BE2C (cell line): Measurements from ENCODE around the gene POMT2.
A peak's percentile ranks its signal among the peaks of the same experiment; 100 is the strongest.

Experiments used
- DNase-seq: peaks from one replicate; pipeline ENCODE4 v3.0.0-alpha.2; 2020
- H3K27me3 ChIP-seq: fragments of 250-450 bp; sonication (Bioruptor Pico); 2 replicates; pipeline ENCODE4 v1.5.1; 2020; ENCODE audit warnings: mild to moderate bottlenecking
- H3K36me3 ChIP-seq: fragments of 250-450 bp; sonication (Bioruptor Pico); 2 replicates; pipeline ENCODE4 v1.5.1; 2020; ENCODE audit warnings: mild to moderate bottlenecking
- H3K4me1 ChIP-seq: fragments of 250-450 bp; sonication (Bioruptor Pico); 2 replicates; pipeline ENCODE4 v1.5.1; 2020
- H3K4me3 ChIP-seq: 2 replicates; pipeline ENCODE4 v1.5.1; 2011; ENCODE audit warnings: low read depth, low read length
- H3K9me3 ChIP-seq: fragments of 250-450 bp; sonication (Bioruptor Pico); 2 replicates; pipeline ENCODE4 v1.5.1; 2020
- CTCF ChIP-seq: IDR thresholded peaks from 2 replicates; pipeline ENCODE4 v1.5.1; 2012; ENCODE audit warnings: mild to moderate bottlenecking, low read depth, low read length

Gene POMT2

DNA sequence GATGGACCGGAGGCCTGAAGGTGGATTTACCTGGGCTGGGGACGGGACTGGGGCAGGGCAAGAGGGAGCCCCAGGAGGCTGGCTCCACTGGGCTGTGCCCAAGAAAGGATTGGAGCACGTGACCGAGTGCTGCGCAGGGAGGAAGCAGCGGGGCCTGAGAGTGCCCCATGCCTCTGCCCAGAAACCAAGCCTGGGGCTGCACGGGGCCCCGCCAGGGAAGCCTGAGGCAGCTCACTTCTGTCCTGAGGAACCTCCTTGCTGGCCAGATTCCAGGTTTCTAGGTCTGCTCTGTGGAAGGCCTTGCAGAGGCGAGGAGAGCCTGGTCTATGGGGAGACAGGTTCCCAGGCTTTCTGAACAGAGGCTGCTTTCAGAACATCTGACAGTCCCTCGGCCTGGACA lies 60.1 kb downstream of the POMT2 start:
- Histone ChIP-seq H3K27me3 (no peaks in the 10 kb centered on the region), H3K4me3 (no peak overlapping the region), H3K36me3 (no peaks in the 10 kb centered on the region), H3K9me3 (no peaks in the 10 kb centered on the region), H3K4me1 (no peaks in the 10 kb centered on the region)
- no peak for TF ChIP-seq CTCF
- DNase-seq: peak; percentile 56

- H3K4me1 ChIP-seq: no peaks in the 10 kb centered on the region
- DNase-seq: no peak
- TF ChIP-seq CTCF: no peak
- H3K36me3 ChIP-seq: no peaks in the 10 kb centered on the region
- H3K27me3 ChIP-seq: no peaks in the 10 kb centered on the region
- H3K4me3 ChIP-seq: no peak overlapping the region
- no peaks in the 10 kb centered on the region for H3K9me3 ChIP-seq
Measured at GRCh38 chr14:77260199-77260598, 60.5 kb downstream of the POMT2 start.

DNA sequence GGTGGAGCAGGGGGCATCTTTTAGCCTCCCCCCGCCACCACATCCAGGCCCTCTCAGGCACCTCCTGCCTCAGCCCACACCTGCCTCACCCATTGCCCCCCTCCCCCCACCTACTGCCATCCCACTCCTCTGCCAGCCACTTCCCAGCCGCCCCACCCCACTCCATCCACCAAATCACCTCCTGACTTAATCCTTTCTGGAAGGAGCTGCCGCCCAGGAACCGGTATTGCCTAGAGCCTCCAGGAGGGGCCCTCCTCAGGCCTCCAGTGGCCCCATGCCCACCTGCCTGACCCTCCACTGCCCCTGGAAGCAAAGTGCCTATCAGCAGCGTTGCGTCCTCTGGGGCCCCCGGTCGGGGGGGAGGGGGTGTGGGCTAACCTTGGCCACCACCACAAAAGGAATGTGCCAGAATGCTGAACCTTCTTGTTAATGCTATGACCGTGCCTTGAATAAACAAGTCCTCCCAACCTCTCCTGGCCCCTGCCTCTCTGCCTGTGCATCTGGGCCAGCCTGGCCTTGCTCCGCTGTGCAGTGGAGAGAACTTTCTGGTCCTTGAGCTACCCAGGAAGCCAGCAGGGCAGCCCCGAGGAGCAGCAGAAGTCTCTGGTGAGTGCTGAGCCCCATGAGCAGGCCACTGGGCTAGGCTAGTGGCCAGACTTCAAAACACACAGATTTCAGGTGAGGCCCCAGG lies 61.5 kb downstream of the POMT2 start:
- Histone ChIP-seq H3K36me3 (no peaks in the 10 kb centered on the region), H3K4me3 (no peak overlapping the region), H3K9me3 (no peaks in the 10 kb centered on the region), H3K27me3 (no peaks in the 10 kb centered on the region), H3K4me1 (no peaks in the 10 kb centered on the region)
- no peak for TF ChIP-seq CTCF
- DNase-seq: no peak

DNA sequence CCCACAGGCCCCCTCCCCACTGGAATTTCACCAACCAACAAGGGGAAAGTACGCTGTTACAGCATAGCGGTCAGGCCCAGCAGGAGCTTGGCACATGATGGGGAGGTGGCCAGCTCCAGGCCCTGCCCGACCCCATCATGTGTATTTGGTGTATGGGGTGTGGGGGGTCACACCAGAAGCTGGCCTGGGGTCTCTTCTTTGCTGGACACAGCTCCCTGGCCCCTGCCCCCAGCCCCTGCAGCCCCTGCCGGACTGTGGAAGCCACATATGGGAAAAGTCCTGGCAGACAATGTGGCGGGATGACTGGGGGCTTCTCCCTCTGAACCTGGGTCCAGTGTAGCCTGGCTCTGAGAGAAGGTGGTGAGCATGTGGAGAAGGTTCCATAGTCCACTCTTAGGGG lies 62.1 kb downstream of the POMT2 start:
- no peak for DNase-seq
- no peaks in the 10 kb centered on the region for H3K4me1 ChIP-seq
- TF ChIP-seq CTCF: no peak
- no peaks in the 10 kb centered on the region for H3K9me3 ChIP-seq
- H3K4me3 ChIP-seq: no peak overlapping the region
- H3K27me3 ChIP-seq: no peaks in the 10 kb centered on the region
- no peaks in the 10 kb centered on the region for H3K36me3 ChIP-seq

DNA sequence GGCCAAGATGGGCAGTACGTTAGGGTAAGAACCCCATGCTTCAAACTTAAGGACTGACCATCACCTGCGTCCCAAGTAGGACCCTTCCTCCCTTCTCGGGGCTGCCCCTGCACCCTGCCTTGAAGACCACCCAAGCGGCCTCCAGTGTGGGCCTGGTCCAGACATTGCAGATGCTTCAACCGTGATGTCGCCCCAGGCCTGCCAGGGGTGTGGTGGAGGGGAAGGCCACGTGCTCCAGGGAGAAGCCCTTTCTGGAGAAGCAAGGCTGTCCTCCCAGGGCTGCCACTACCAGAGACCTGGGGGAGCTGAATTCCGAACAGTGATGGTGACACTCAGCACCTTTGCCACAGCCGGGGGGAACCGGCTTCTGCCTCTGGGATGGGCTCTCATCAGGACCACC lies 63.0 kb downstream of the POMT2 start:
- H3K4me3 ChIP-seq: no peak overlapping the region
- DNase-seq: no peak
- no peaks in the 10 kb centered on the region for H3K4me1 ChIP-seq
- no peaks in the 10 kb centered on the region for H3K9me3 ChIP-seq
- H3K36me3 ChIP-seq: no peaks in the 10 kb centered on the region
- H3K27me3 ChIP-seq: no peaks in the 10 kb centered on the region
- TF ChIP-seq CTCF: no peak

GRCh38 chr14:77256694-77257093 lies 64.0 kb downstream of the POMT2 start:
- Histone ChIP-seq H3K4me3 (no peak overlapping the region), H3K9me3 (no peaks in the 10 kb centered on the region), H3K4me1 (no peaks in the 10 kb centered on the region), H3K36me3 (no peaks in the 10 kb centered on the region), H3K27me3 (no peaks in the 10 kb centered on the region)
- DNase-seq: no peak
- no peak for TF ChIP-seq CTCF
